ENCODE data around the gene IRGC. TPM values are rescaled to one million over a fixed set of nuclear protein-coding genes. Genes with fewer than 3 reads are reported as not detected.

IRGC gene
- total RNA-seq, 1 experiment from 2014 or later, result not detected

DNA sequence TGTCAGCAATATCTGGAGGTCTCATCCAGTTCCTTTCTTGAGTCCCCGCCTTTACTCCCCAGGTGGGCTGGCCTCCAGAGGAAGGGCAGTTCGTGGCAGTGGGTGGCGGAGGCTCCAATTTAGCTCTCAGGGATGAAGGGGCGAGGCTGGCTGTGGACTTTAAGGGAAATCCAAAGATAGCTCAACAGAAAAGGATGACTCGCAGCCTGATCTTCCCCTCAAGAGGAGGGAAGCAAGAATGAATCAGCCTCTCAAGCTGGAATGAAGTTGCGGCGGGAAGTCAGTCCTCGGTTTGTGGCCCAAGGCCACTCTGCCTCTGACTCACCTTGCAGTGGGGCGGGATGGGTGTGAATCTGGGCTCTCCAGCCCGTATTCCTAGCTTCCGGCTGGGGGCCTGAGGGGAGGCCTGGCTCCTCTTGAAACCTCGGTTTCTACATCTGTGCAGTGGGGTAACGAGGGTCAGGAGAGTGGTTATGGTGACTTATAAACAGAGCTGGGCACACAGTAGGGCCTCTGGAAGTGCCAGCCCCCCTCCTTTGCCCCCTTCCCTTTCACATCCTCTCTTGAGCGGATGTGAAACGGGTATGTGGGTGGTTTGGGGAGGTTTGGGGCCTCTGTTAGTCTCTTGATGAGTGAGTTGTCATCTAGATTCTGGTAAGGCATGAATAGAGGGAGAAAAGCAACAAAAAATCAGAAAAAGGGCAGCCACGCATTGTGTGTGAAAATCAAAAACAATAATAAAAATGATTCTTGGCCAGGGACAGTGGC lies 49.4 kb downstream of the IRGC start:
- in situ Hi-C loops (cut with HindIII; ENCODE audit: low pct_unique_long_range_greater_than_20kb, low sequenced_read_pairs), result no loop called here
- peak; percentile 72 for DNase-seq (ENCODE audit: low read depth, low spot score)

DNA sequence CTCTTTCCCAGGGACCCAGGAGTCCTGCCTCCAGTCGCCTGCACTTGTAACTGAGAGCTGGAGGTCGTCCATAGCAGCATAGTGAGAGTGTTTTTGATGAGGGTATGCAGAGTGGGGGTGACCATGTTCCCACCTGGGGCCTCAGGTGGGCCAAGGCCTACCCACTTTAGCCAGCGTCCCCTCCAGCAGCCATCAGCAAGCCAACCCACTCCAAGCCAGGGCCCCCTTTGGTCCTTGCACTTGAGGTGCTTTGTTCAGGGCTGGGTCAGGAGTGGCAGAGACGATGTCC lies 50.8 kb downstream of the IRGC start:
- in situ Hi-C loops (cut with HindIII; ENCODE audit: low pct_unique_long_range_greater_than_20kb, low sequenced_read_pairs), result no loop called here
- no peak for DNase-seq (ENCODE audit: low read depth, low spot score)

DNA sequence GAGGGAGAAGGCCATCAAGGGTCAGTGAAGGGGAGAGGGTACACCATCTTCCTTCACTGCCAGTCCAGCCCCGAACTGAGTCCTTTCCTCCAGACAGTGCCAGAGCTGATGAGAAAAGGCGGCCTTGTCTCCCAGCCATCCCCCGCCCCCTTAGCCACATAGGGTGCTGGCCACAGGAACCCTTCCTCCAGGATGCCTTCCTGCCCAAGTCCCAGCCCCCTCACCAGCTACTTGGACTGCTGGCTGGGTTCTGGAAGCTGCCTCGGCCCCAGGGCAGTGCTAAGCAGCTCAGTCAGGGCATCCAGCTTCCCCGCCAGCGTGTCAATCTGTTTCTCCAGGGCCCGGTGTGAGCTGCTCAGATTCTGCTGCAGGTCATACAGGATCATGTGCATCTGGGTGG lies 51.4 kb downstream of the IRGC start:
- DNase-seq (ENCODE audit: low read depth, low spot score), result no peak
- in situ Hi-C loops (cut with HindIII; ENCODE audit: low pct_unique_long_range_greater_than_20kb, low sequenced_read_pairs), result no loop called here

DNA sequence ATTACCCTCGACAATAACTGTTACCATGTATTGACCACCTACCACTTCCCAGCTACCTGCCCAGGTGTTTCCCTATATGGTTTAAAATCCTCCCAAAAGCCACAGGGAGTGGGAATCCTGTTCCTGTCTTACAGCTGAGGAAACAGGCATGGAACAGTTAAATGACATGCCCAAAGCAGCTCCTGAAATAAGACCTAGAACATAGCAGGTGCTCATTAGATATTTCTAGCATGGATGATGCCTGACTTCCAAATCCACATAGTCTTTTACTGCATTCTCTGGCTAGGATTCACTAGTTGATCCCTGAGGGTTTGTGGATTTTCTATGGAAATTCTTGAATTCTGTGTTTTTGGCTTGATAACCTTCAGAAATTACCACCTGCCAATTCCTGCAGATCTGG lies 51.9 kb downstream of the IRGC start:
- in situ Hi-C loops (cut with HindIII; ENCODE audit: low pct_unique_long_range_greater_than_20kb, low sequenced_read_pairs), result no loop called here

DNA sequence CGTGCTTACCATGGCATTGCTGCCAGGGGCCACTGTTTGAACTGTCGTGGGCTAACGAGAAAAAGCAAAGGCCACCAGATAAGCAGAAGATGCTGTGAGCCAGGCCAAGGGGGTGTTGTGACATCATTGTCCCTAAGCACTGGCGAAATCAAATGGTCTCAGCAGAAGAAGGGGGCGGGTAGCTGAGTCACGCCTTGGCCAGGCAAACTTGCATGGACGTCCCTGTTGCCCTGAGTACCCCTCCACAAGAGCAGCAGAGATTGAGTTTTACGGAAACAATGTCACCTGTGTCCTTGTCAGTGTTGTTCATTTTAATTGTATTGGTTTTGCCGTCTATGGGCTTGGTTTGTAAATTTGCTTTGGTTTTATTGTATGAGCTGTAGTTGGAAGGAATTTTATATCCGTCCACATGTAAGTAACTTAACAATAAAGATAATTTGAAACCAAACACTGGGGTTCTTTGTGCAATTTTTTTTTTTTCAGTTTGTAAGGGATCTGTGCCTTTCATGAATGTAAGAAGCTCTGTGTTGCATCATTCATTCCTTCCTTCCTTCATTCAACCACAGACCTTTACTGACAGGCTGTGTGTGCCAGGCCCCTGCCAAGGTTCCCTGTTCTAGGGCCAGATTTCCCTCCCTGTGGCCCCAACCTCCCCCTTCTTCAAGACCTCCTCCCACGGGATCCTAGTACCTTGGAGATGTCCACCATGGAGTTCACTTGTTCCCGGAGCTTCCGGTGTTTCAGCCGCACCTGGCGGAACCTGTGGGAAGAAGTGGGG lies 52.6 kb downstream of the IRGC start:
- no peak for DNase-seq (ENCODE audit: low read depth, low spot score)
- in situ Hi-C loops (cut with HindIII; ENCODE audit: low pct_unique_long_range_greater_than_20kb, low sequenced_read_pairs), result no loop called here

More for the DNA sequence above, 51.9 kb downstream of the IRGC start:
- DNase-seq (ENCODE audit: low read depth, low spot score), result no peak

DNA sequence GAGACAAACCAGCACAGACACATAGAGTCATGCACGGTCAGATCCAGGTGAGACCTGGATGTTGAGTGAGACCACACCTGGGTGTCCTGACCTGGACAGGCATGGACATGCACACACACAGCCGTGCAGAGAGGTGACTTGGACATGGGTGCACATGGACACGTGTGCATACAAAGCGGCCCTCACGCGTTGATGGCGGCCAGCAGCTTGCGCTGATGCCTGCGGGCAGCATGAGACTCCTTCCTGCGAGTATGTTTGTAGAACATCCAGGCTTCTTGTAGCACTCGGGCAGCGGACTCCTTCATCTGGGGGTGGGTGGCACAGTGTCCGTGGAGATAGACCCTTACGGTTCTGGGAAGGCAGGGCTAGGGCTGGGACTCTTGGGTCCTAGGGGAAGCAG lies 53.4 kb downstream of the IRGC start:
- in situ Hi-C loops (cut with HindIII; ENCODE audit: low pct_unique_long_range_greater_than_20kb, low sequenced_read_pairs), result no loop called here
- no peak for DNase-seq (ENCODE audit: low read depth, low spot score)

Other genes starting within 250 kb of the IRGC start
- gene PHLDB3, start 211.3 kb upstream of the IRGC start, total RNA-seq (2014; rRNA removed; shearing (Covaris generic)), result 18.6 and 19.5 TPM in 2 replicates
- gene ETHE1, start 188.9 kb upstream of the IRGC start, total RNA-seq (2014; rRNA removed; shearing (Covaris generic)), result 39.4 and 43.6 TPM in 2 replicates
- not detected in 2 replicates for gene ZNF575, start 182.9 kb upstream of the IRGC start, total RNA-seq (2014; rRNA removed; shearing (Covaris generic))
- gene XRCC1, start 140.5 kb upstream of the IRGC start, total RNA-seq (2014; rRNA removed; shearing (Covaris generic)), result 12.2 and 13.2 TPM in 2 replicates
- gene PINLYP, start 140.3 kb upstream of the IRGC start, total RNA-seq (2014; rRNA removed; shearing (Covaris generic)), result not detected in 2 replicates
- 18.7 and 20.8 TPM in 2 replicates for gene IRGQ, start 119.9 kb upstream of the IRGC start, total RNA-seq (2014; rRNA removed; shearing (Covaris generic))
- gene ZNF576, start 119.5 kb upstream of the IRGC start, total RNA-seq (2014; rRNA removed; shearing (Covaris generic)), result 10.5 and 12.7 TPM in 2 replicates
- gene SRRM5, start 104.0 kb upstream of the IRGC start, total RNA-seq (2014; rRNA removed; shearing (Covaris generic)), result not detected in 2 replicates
- gene ZNF428, start 96.4 kb upstream of the IRGC start, total RNA-seq (2014; rRNA removed; shearing (Covaris generic)), result 44.6 and 47.2 TPM in 2 replicates
- gene CADM4, start 76.2 kb upstream of the IRGC start, total RNA-seq (2014; rRNA removed; shearing (Covaris generic)), result 13.1 and 13.2 TPM in 2 replicates
- 3.5 and 5.5 TPM in 2 replicates for gene PLAUR, start 45.9 kb upstream of the IRGC start, total RNA-seq (2014; rRNA removed; shearing (Covaris generic))
- gene SMG9, start 38.9 kb downstream of the IRGC start, total RNA-seq (2014; rRNA removed; shearing (Covaris generic)), result 16.3 and 21.1 TPM in 2 replicates
- gene KCNN4, start 64.9 kb downstream of the IRGC start, total RNA-seq (2014; rRNA removed; shearing (Covaris generic)), result 1.4 and 1.7 TPM in 2 replicates
- gene LYPD5, start 86.4 kb downstream of the IRGC start, total RNA-seq (2014; rRNA removed; shearing (Covaris generic)), result not detected in 2 replicates
- gene ZNF283, start 111.2 kb downstream of the IRGC start, total RNA-seq (2014; rRNA removed; shearing (Covaris generic)), result 8.7 and 11.9 TPM in 2 replicates
- gene ZNF404, start 167.9 kb downstream of the IRGC start, total RNA-seq (2014; rRNA removed; shearing (Covaris generic)), result 0.40 TPM in 1 of 2 replicates, not detected in the other
- 9.5 and 12.5 TPM in 2 replicates for gene ZNF45, start 219.2 kb downstream of the IRGC start, total RNA-seq (2014; rRNA removed; shearing (Covaris generic))
- gene ZNF221, start 235.2 kb downstream of the IRGC start, total RNA-seq (2014; rRNA removed; shearing (Covaris generic)), result 1.6 and 3.0 TPM in 2 replicates

All from SK-MEL-5 (cell line).